Esophagus muscularis mucosa (tissue), 4 donors: Measurements from ENCODE around the gene RNF135. TPM values are rescaled to one million over a fixed set of nuclear protein-coding genes. Genes with fewer than 3 reads are reported as not detected.
"Not testable (repeated sequence)": the region's sequence is repeated elsewhere in the genome, so short reads cannot be mapped to it uniquely, and the experiment has no call there.

Source experiments
- DNase-seq: peaks from one replicate; pipeline ENCODE4 v3.0.0-alpha.2; 2017; ENCODE audit errors: extremely low spot score
- H3K27ac ChIP-seq, 4 donors: fragments of 200-600 bp; sonication (generic); replicated peaks in 1 of 4; 1 replicate in 3 of 4; 2 replicates in 1 of 4; pipeline ENCODE4 v1.5.1; 2016 to 2019; ENCODE audit warnings: mild to moderate bottlenecking in 1 of 4
- H3K27me3 ChIP-seq, 4 donors: fragments of 200-600 bp; sonication (generic); one replicate each; pipeline versions ENCODE4 v1.5.1 to v1.6.0; 2016 to 2019
- H3K36me3 ChIP-seq, 4 donors: fragments of 200-600 bp; sonication (generic); one replicate each; pipeline ENCODE4 v1.5.1; 2016 to 2019
- H3K4me1 ChIP-seq, 4 donors: fragments of 200-600 bp; sonication (generic); one replicate each; pipeline ENCODE4 v1.5.1; 2016 to 2019
- H3K4me3 ChIP-seq, 4 donors: fragments of 200-600 bp; sonication (generic); 1 replicate in 2 of 4; 2 replicates in 2 of 4; pipeline ENCODE4 v1.5.1; 2016 to 2019; ENCODE audit warnings: mild to moderate bottlenecking in 4 of 4, moderate library complexity in 1 of 4
- H3K9me3 ChIP-seq, 4 donors: fragments of 200-600 bp; sonication (generic); 1 replicate in 3 of 4; 2 replicates in 1 of 4; pipeline ENCODE4 v1.5.1; 2016 to 2019
- EP300 ChIP-seq: sonication (generic); formaldehyde crosslinking; IDR thresholded peaks from one replicate; pipeline ENCODE4 v1.6.1; 2017; ENCODE audit warnings: antibody characterized with exemption
- POLR2A ChIP-seq: fragments of 450-650 bp; IDR thresholded peaks from one replicate; pipeline ENCODE4 v1.6.1; 2017; ENCODE audit warnings: antibody characterized with exemption, moderate library complexity, mild to moderate bottlenecking, low read depth
- POLR2AphosphoS5 ChIP-seq, 2 donors: sonication (generic); formaldehyde crosslinking; IDR thresholded peaks; one replicate each; pipeline ENCODE4 v1.6.1; 2017; ENCODE audit warnings: antibody characterized with exemption in 2 of 2
- WGBS: methylation state at CpG from one replicate; pipeline ENCODE4 v1.1.5; 2018; 5-methylcytosine and 5-hydroxymethylcytosine counted together
- intact Hi-C: fragments of 100-400 bp; cut with DNase I; formaldehyde crosslinking; loops from one replicate; pipeline ENCODE4 v1.15.1; 2023
- total RNA-seq, 4 donors: library from RNA; depleted of rRNA; stranded (reverse); fragments of >200 nt; gene quantifications; one replicate each; pipeline versions ENCODE4 v1.1.0 to v1.2.1, GENCODE V29; 2016
- TF ChIP-seq, protein P1 (sequence below), 3 experiments: fragments of 200-600 bp in 2 of 3; fragments of 450-650 bp in 1 of 3; sonication (generic) in 2 of 3; IDR thresholded peaks; one replicate each; pipeline ENCODE4 v1.5.1; 2017 to 2019; ENCODE audit warnings: antibody characterized with exemption in 3 of 3, mild to moderate bottlenecking in 2 of 3, moderate library complexity in 1 of 3

Gene RNF135
- total RNA-seq, 4 donors from 2014 or later: 20.0 to 28.1 (median 22.9) TPM

DNA sequence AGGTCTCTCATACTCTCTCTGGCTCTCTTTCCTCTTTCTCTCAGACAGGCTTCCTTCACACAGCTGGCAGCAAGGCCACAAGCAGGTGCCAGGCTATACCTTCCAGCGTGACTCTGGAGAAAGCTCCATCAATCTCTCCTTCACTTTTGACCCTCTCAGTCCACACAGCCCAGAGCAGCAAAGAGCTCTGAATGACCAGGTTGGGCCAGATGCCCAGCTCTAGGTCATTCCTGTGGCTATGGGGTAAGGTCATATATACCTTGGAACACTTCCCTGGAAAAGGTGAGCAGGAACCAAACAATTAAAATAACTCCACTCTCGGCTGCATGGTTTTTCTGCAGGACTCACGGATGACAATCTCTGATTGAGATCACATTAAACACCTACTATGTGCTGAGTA lies 40.3 kb upstream of the RNF135 start:
- no peaks in the 10 kb centered on the region for H3K4me1 ChIP-seq
- peaks cover 0 to 19% (median 0%) of the 10 kb centered on the region in 4 donors for H3K27me3 ChIP-seq
- no peaks in the 10 kb centered on the region for H3K36me3 ChIP-seq
- H3K27ac ChIP-seq: no peak overlapping the region
- intact Hi-C loops: no loop called here
- TF ChIP-seq EP300 (no peak), POLR2A (no peak)
- no peak for DNase-seq
- no peak overlapping the region for H3K4me3 ChIP-seq
- 86% methylated on average over 3 of the region's 3 CpGs for WGBS
- no peaks in the 10 kb centered on the region for H3K9me3 ChIP-seq

DNA sequence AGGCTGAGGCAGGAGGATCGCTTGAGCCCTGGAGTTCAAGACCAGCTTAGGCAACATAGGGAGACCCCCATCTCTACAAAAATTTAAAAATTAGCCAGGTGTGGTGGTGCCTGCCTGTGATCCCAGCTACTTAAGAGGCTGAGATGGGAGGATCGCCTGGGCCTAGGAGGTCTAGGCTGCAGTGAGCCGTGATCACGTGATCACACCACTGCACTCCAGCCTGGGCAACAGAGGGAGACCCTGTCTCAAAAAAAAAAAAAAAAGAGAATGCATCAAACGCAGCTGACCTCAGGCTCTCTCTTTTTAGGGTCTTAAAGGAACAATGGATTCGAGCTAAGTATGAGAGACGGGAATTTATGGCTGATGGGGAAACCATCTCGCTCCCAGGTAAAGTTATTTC lies 39.3 kb upstream of the RNF135 start:
- H3K9me3 ChIP-seq, intact Hi-C loops, DNase-seq, H3K4me3 ChIP-seq, H3K4me1 ChIP-seq, H3K36me3 ChIP-seq, H3K27me3 ChIP-seq, H3K27ac ChIP-seq: not testable (repeated sequence)
- WGBS: 87% methylated on average over 8 of the region's 8 CpGs

DNA sequence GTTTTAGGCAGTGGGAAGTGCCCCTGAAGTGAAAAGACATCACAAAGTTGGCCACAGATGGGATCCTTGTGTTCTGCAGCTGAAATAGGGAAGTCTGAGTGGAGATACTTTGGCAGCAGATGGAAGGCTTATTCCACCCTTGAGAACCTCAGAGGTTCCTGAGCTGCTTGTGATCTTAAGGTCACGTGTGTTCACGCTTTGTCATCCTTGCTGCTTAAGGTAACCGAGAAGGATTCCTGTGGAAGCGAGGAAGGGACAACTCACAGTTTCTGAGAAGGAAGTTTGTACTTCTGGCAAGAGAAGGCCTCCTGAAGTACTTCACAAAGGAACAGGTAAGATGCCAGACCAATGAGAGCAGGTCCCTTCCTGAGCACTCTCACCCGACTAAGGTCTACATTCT lies 36.9 kb upstream of the RNF135 start:
- Histone ChIP-seq H3K27ac (no peak overlapping the region), H3K4me3 (no peak overlapping the region), H3K4me1 (peaks cover 0 to 7% (median 0%) of the 10 kb centered on the region in 4 donors), H3K36me3 (no peaks in the 10 kb centered on the region), H3K27me3 (no peaks in the 10 kb centered on the region), H3K9me3 (no peaks in the 10 kb centered on the region)
- intact Hi-C loops: no loop called here
- 70% methylated on average over 5 of the region's 5 CpGs for WGBS
- DNase-seq: no peak
- TF ChIP-seq EP300 (no peak), POLR2A (no peak), POLR2AphosphoS5 (IDR thresholded peaks at IDR 0.05) (no peak)
- TF ChIP-seq, protein P1, sequence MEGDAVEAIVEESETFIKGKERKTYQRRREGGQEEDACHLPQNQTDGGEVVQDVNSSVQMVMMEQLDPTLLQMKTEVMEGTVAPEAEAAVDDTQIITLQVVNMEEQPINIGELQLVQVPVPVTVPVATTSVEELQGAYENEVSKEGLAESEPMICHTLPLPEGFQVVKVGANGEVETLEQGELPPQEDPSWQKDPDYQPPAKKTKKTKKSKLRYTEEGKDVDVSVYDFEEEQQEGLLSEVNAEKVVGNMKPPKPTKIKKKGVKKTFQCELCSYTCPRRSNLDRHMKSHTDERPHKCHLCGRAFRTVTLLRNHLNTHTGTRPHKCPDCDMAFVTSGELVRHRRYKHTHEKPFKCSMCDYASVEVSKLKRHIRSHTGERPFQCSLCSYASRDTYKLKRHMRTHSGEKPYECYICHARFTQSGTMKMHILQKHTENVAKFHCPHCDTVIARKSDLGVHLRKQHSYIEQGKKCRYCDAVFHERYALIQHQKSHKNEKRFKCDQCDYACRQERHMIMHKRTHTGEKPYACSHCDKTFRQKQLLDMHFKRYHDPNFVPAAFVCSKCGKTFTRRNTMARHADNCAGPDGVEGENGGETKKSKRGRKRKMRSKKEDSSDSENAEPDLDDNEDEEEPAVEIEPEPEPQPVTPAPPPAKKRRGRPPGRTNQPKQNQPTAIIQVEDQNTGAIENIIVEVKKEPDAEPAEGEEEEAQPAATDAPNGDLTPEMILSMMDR (IDR thresholded peaks at IDR 0.05): no peak

DNA sequence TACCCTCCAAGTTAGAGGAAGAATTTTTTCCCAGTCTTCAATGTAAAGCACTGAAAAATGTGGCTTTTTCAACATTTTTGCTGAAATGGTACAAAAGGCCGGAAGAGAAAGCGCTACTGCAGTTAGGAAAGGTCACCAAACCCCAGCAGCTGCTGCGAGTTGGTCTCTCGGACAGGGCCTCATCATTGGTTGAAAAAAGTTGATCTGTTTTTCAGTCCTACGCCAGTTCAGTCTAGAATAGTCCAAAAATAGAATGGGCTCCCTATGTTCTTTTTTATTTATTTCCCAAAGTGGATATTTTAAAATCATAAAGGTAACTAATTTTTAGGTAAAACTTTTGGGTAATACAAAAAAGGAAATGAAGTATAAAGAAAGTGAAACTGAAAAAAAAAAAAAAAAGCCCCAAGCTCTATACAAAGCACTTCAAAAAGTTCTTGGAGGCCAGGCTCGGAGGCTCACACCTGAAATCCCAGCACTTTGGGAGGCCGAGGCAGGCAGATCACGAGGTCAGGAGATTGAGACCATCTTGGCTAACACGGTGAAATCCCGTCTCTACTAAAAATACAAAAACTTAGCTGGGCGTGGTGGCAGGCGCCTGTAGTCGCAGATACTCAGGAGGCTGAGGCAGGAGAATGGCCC lies 31.7 kb upstream of the RNF135 start:
- Histone ChIP-seq H3K27ac (no peak overlapping the region), H3K4me3 (no peak overlapping the region), H3K9me3 (no peaks in the 10 kb centered on the region), H3K36me3 (peaks cover 0 to 4% (median 0%) of the 10 kb centered on the region in 4 donors), H3K4me1 (peaks cover 0 to 7% (median 0%) of the 10 kb centered on the region in 4 donors), H3K27me3 (no peaks in the 10 kb centered on the region)
- DNase-seq: no peak
- 83% methylated on average over 13 of the region's 13 CpGs for WGBS
- TF ChIP-seq POLR2A (no peak), POLR2AphosphoS5 (IDR thresholded peaks at IDR 0.05) (no peak), EP300 (no peak)
- TF ChIP-seq, protein P1 (IDR thresholded peaks at IDR 0.05): no peak
- intact Hi-C loops: no loop called here

DNA sequence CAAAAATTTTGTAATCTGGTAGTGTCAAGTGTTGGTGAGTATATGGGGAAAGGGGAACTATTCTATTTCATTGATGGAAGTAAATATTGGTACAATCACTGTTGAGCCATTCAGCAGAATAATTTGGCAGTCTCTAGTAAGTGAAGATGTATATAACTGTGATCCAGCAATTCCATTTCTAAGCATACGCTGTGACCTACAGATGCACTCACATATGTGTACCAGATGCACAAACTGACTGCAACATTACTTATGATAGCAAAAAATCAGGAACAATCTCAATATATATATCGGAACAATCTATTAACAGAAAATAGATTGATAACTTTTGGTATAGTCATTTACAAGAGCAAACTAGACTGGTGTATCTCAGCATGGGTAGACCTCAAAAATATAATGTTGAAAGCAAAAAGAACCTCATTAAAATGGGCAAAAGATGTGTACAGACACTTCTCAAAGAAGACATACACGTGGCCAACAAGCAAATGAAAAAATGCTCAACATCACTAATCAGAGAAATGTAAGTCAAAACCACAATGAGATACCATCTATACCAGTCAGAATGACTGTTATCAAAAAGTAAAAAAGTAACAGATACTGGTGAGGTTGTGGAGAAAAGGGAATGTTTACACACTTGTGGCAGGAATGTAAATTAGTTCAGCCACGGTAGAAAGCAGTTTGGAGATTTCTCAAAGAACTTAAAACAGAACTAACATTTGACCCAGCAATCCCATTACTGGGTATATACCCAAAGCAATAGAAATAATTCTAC lies 28.3 kb upstream of the RNF135 start:
- TF ChIP-seq, protein P1 (IDR thresholded peaks at IDR 0.05): no peak
- TF ChIP-seq EP300: no peak
- peaks cover 0 to 4% (median 0%) of the 10 kb centered on the region in 4 donors for H3K36me3 ChIP-seq
- H3K9me3 ChIP-seq: no peaks in the 10 kb centered on the region
- no peak overlapping the region for H3K4me3 ChIP-seq
- 53% methylated on average over 4 of the region's 4 CpGs for WGBS
- H3K4me1 ChIP-seq: peaks cover 0 to 7% (median 0%) of the 10 kb centered on the region in 4 donors
- no peaks in the 10 kb centered on the region for H3K27me3 ChIP-seq
- no peak for DNase-seq
- no peak overlapping the region for H3K27ac ChIP-seq
- intact Hi-C loops: no loop called here
